IPS-18a (cell line): Measurements from ENCODE around the gene C7.
"Not testable (repeated sequence)": the region's sequence is repeated elsewhere in the genome, so short reads cannot be mapped to it uniquely, and the experiment has no call there.

ENCODE experiments used
- H3K27ac ChIP-seq: one replicate; pipeline ENCODE4 v1.5.1; 2013; ENCODE audit warnings: low read length
- H3K27me3 ChIP-seq: one replicate; pipeline ENCODE4 v1.6.1; 2013; ENCODE audit warnings: mild to moderate bottlenecking, low read length; ENCODE audit not compliant: control insufficient read depth, insufficient read depth
- H3K36me3 ChIP-seq: one replicate; pipeline ENCODE4 v1.6.1; 2013; ENCODE audit warnings: low read depth, low read length; ENCODE audit not compliant: control insufficient read depth
- H3K4me1 ChIP-seq: one replicate; pipeline ENCODE4 v1.6.1; 2013; ENCODE audit warnings: low read depth, low read length; ENCODE audit not compliant: control insufficient read depth
- H3K4me3 ChIP-seq: one replicate; pipeline ENCODE4 v1.5.1; 2013; ENCODE audit warnings: low read length
- H3K9ac ChIP-seq: one replicate; pipeline ENCODE4 v1.6.1; 2013; ENCODE audit warnings: mild to moderate bottlenecking, low read length, moderate library complexity
- H3K9me3 ChIP-seq: one replicate; pipeline ENCODE4 v1.6.1; 2013; ENCODE audit warnings: low read depth, low read length; ENCODE audit not compliant: control insufficient read depth

Gene C7

GRCh38 chr5:40883051-40883450 lies 26.2 kb upstream of the C7 start:
- not testable (repeated sequence) for H3K9ac ChIP-seq, H3K36me3 ChIP-seq, H3K27me3 ChIP-seq, H3K4me1 ChIP-seq, H3K4me3 ChIP-seq, H3K27ac ChIP-seq, H3K9me3 ChIP-seq

DNA sequence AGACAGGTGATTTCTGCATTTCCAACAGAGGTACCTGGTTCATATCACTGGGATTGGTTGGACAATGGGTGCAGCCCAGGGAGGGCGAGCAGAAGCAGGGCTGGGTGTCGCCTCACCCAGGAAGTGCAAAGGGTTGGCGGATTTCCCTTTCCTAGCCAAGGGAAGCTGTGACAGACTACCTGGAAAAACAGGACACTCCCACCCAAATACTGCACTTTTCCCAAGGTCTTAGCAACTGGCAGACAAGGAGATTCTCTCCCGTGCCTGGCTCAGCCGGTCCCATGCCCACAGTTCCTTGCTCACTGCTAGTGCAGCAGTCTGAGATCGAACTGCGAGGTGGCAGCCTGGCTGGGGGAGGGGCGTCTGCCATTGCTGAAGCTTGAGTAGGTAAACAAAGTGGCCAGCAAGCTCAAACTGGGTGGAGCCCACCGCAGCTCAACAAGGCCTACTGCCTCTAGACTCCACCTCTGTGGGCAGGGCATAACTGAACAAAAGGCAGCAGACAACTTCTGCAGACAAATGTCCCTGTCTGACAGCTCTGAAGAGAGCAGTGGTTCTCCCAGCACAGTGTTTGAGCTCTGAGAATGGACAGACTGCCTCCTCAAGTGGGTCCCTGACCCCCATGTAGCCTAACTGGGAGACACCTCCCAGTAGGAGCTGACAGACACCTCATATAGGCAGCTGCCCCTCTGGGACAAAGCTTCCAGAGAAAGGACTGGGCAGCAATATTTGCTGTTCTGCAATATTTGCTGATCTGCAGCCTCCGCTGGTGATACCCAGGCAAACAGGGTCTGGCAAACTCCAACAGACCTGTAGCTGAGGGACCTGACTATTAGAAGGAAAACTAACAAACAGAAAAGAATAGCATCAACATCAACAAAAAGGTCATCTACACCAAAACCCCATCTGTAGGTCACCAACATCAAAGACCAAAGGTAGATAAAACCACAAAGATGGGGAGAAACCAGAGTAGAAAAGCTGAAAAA lies 13.6 kb upstream of the C7 start:
- not testable (repeated sequence) for H3K27ac ChIP-seq, H3K27me3 ChIP-seq, H3K9ac ChIP-seq, H3K36me3 ChIP-seq, H3K9me3 ChIP-seq
- Histone ChIP-seq H3K4me3 (peak overlapping the region; percentile 45), H3K4me1 (peaks cover 12% of the 10 kb centered on the region)

DNA sequence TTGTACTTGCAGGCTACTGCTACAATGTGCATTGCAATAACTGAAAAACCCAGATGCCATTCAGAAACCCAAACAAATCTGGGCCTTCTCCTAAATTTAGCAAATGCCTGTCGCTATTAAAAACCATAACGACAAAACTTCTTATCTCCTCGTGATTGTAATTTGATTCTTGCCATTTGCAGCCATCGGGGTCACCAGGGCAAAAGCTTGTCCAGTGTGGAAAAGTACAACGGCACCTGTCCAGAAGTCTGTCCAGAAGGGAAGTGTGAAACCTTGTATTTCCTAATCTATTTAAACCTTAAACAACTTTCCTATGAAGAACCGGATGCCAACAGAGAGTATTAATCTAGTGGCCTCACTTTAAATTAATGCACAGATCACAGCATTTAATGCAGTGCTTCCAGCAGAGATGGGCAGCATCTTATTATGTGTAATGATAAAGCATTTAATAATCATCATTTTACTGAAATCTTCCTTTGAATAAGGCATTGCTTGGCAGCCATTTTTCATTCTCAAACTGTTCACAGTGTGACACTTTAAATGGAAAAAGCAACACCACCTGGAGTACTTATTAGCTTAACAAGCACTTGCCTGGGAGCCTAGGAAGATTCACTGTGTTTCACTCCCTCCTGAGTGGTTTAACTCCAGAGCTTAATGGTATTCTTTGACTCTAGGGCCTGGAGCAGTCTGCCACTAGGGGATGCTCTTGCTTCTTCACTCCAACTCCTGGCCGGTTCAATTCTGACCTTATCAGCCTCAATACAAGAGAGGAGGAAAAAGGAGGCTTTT lies 4.9 kb upstream of the C7 start:
- Histone ChIP-seq H3K4me3 (no peak overlapping the region), H3K9ac (no peak overlapping the region), H3K4me1 (peaks cover 5% of the 10 kb centered on the region), H3K36me3 (no peaks in the 10 kb centered on the region), H3K9me3 (no peaks in the 10 kb centered on the region), H3K27me3 (no peaks in the 10 kb centered on the region), H3K27ac (no peak overlapping the region)

- Histone ChIP-seq H3K36me3 (no peaks in the 10 kb centered on the region), H3K9ac (no peak overlapping the region), H3K4me1 (peaks cover 5% of the 10 kb centered on the region), H3K4me3 (no peak overlapping the region), H3K27me3 (no peaks in the 10 kb centered on the region), H3K9me3 (no peaks in the 10 kb centered on the region), H3K27ac (no peak overlapping the region)
These were observed 4.3 kb upstream of the C7 start for GRCh38 chr5:40904994-40905306.

GRCh38 chr5:40906351-40906751 lies 2.9 kb upstream of the C7 start:
- Histone ChIP-seq H3K4me3 (no peak overlapping the region), H3K9me3 (no peaks in the 10 kb centered on the region), H3K27me3 (no peaks in the 10 kb centered on the region), H3K36me3 (no peaks in the 10 kb centered on the region), H3K4me1 (peaks cover 5% of the 10 kb centered on the region), H3K27ac (no peak overlapping the region), H3K9ac (no peak overlapping the region)

- Histone ChIP-seq H3K36me3 (no peaks in the 10 kb centered on the region), H3K4me3 (no peak overlapping the region), H3K27ac (no peak overlapping the region), H3K9me3 (no peaks in the 10 kb centered on the region), H3K27me3 (peaks cover 8% of the 10 kb centered on the region), H3K9ac (no peak overlapping the region), H3K4me1 (peaks cover 3% of the 10 kb centered on the region)
These were observed 426 bp downstream of the C7 start for GRCh38 chr5:40909723-40910122.

GRCh38 chr5:40911266-40911665 lies 2.0 kb downstream of the C7 start:
- Histone ChIP-seq H3K27me3 (peaks cover 20% of the 10 kb centered on the region), H3K4me3 (no peak overlapping the region), H3K9ac (no peak overlapping the region), H3K9me3 (no peaks in the 10 kb centered on the region), H3K4me1 (peaks cover 19% of the 10 kb centered on the region), H3K27ac (no peak overlapping the region), H3K36me3 (no peaks in the 10 kb centered on the region)

- no peak overlapping the region for H3K27ac ChIP-seq
- no peaks in the 10 kb centered on the region for H3K9me3 ChIP-seq
- H3K4me1 ChIP-seq, result peaks cover 21% of the 10 kb centered on the region
- H3K27me3 ChIP-seq, result peaks cover 27% of the 10 kb centered on the region
- no peak overlapping the region for H3K4me3 ChIP-seq
- no peaks in the 10 kb centered on the region for H3K36me3 ChIP-seq
- H3K9ac ChIP-seq, result no peak overlapping the region
These were observed 5.5 kb downstream of the C7 start for GRCh38 chr5:40914835-40915234.

DNA sequence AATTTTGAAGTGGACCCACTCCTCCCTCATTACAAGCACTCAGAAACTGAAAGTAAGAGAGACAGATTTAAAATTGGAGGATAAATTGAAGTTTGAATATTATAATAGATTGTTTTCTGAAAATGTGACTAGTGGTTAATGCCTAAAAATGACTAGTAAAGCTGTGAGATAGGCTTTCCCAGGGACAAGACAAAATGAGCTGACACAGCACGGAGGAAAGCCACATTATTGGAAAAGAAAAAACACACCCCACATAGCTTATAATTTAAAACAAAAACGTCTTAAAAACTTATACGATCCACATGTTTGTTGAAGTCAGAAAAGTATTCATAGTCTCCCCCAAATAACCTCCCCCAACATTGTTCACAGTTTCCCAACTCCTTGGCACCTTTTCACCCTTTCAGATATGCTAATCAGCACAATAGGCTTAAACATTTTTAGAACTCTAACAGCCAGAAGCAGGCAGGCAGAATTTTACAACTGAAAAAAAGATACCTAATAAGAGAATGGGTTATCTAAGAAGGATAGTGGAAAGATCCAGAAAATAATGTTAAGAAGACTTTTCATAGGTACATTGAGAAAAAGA lies 6.1 kb downstream of the C7 start:
- no peaks in the 10 kb centered on the region for H3K9me3 ChIP-seq
- H3K27me3 ChIP-seq, result peaks cover 27% of the 10 kb centered on the region
- no peak overlapping the region for H3K4me3 ChIP-seq
- no peak overlapping the region for H3K27ac ChIP-seq
- H3K36me3 ChIP-seq, result no peaks in the 10 kb centered on the region
- no peak overlapping the region for H3K9ac ChIP-seq
- peaks cover 21% of the 10 kb centered on the region for H3K4me1 ChIP-seq

DNA sequence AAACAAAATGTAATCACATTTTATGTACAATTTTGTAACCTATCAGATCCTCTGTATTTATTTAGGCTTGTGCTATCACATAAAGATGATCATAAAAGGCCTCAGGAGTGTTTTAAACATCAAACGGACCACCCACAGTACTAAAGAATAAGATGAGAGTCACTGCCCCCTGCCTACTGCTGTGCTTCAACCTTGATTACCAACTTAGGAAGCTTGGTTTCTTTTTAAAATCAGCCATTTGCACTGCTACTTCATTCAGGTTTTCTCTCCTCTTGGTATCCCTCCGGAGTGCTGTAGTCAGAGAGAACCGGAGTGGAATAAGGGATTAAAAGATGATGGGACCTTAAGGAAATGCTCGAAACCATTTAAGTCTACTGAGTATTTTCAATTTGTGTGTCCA lies 6.9 kb downstream of the C7 start:
- Histone ChIP-seq H3K4me3 (no peak overlapping the region), H3K27ac (no peak overlapping the region), H3K4me1 (peaks cover 21% of the 10 kb centered on the region), H3K36me3 (no peaks in the 10 kb centered on the region), H3K27me3 (peaks cover 27% of the 10 kb centered on the region), H3K9me3 (no peaks in the 10 kb centered on the region), H3K9ac (no peak overlapping the region)

GRCh38 chr5:40928886-40929448 lies 19.7 kb downstream of the C7 start:
- Histone ChIP-seq H3K9me3 (peaks cover 25% of the 10 kb centered on the region), H3K27me3 (no peaks in the 10 kb centered on the region), H3K9ac (no peak overlapping the region), H3K4me3 (no peak overlapping the region), H3K27ac (no peak overlapping the region), H3K4me1 (peaks cover 23% of the 10 kb centered on the region), H3K36me3 (no peaks in the 10 kb centered on the region)
